CD4-positive, alpha-beta memory T cell (primary cell): ENCODE measurements around the gene UQCRH. TPM values are rescaled to one million over a fixed set of nuclear protein-coding genes. Genes with fewer than 3 reads are reported as not detected.
A peak's percentile ranks its signal among the peaks of the same experiment; 100 is the strongest.
"Not testable (repeated sequence)": the region's sequence is repeated elsewhere in the genome, so short reads cannot be mapped to it uniquely, and the experiment has no call there.

ENCODE experiments used
- CTCF ChIA-PET: fragments of 350-600 bp; sonication (Branson Sonifier 250); formaldehyde crosslinking; loops from one replicate; lab custom pipeline; 2021; ENCODE audit warnings: inconsistent platforms; ENCODE audit not compliant: partially characterized antibody; lab: Charles Lee
- POLR2A ChIA-PET: fragments of 350-600 bp; sonication (Branson Sonifier 250); formaldehyde crosslinking; loops from one replicate; lab custom pipeline; 2021; ENCODE audit not compliant: partially characterized antibody; lab: Charles Lee
- DNase-seq, 5 donors: peaks; one replicate each; pipeline versions ENCODE4 v3.0.0 to v3.0.0-alpha.2; 2020 to 2022; ENCODE audit warnings: mixed read lengths in 1 of 5
- H3K27ac ChIP-seq: one replicate; pipeline ENCODE4 v1.7.0; 2013; ENCODE audit warnings: low read depth, low read length
- H3K27me3 ChIP-seq: 2 replicates; pipeline ENCODE4 v1.7.0; 2013; ENCODE audit warnings: mild to moderate bottlenecking, low read length, moderate library complexity; ENCODE audit not compliant: insufficient read depth
- H3K36me3 ChIP-seq: 2 replicates; pipeline ENCODE4 v1.7.0; 2013; ENCODE audit warnings: mild to moderate bottlenecking, low read length, moderate library complexity; ENCODE audit not compliant: insufficient read depth
- H3K4me1 ChIP-seq: 2 replicates; pipeline ENCODE4 v1.7.0; 2013; ENCODE audit warnings: mild to moderate bottlenecking, low read length, moderate library complexity; ENCODE audit not compliant: insufficient read depth
- H3K4me3 ChIP-seq, 2 donors: one replicate each; pipeline ENCODE4 v1.7.0; 2013; ENCODE audit warnings: low read length in 2 of 2, mild to moderate bottlenecking in 1 of 2
- H3K9me3 ChIP-seq, 2 donors: one replicate each; pipeline ENCODE4 v1.7.0; 2013; ENCODE audit warnings: low read length in 2 of 2, control low read depth in 1 of 2; ENCODE audit not compliant: control insufficient read depth in 1 of 2
- H3K27ac Mint-ChIP-seq, 7 donors: one replicate each; pipeline ENCODE4 v1.8.0; 2020 to 2021; ENCODE audit warnings: mixed read lengths in 7 of 7, mild to moderate bottlenecking in 6 of 7, inconsistent platforms in 3 of 7, moderate library complexity in 3 of 7
- H3K27me3 Mint-ChIP-seq, 2 donors: one replicate each; pipeline ENCODE4 v1.8.0; 2020 to 2021; ENCODE audit warnings: mixed read lengths in 2 of 2
- H3K36me3 Mint-ChIP-seq, 2 donors: one replicate each; pipeline ENCODE4 v1.8.0; 2020 to 2021; ENCODE audit warnings: mixed read lengths in 2 of 2, inconsistent platforms in 1 of 2, mild to moderate bottlenecking in 1 of 2
- H3K4me1 Mint-ChIP-seq, 4 donors: one replicate each; pipeline ENCODE4 v1.8.0; 2020 to 2021; ENCODE audit warnings: mixed read lengths in 4 of 4, mild to moderate bottlenecking in 1 of 4
- H3K4me3 Mint-ChIP-seq, 8 donors: one replicate each; pipeline ENCODE4 v1.8.0; 2020 to 2021; ENCODE audit warnings: mixed read lengths in 8 of 8, mild to moderate bottlenecking in 7 of 8, moderate library complexity in 6 of 8, inconsistent platforms in 3 of 8
- H3K9me3 Mint-ChIP-seq, 8 donors: one replicate each; pipeline ENCODE4 v1.8.0; 2020 to 2021; ENCODE audit warnings: mixed read lengths in 8 of 8, mild to moderate bottlenecking in 5 of 8, inconsistent platforms in 3 of 8, moderate library complexity in 1 of 8
- intact Hi-C: fragments of 100-400 bp; cut with micrococcal nuclease; formaldehyde crosslinking; loops from one replicate; pipeline ENCODE4 v1.15.1; 2023
- polyA plus RNA-seq, 2 donors: library from polyadenylated mRNA; unstranded; fragments of 300-500 nt; fragmentation: Illumina TruSeq; gene quantifications; one replicate each; pipeline ENCODE4 v1.2.3, GENCODE V29; 2021
- total RNA-seq, 2 experiments: library from RNA; stranded (reverse); gene quantifications; one replicate each; pipeline ENCODE4 v1.2.3, GENCODE V29; 2021

Gene UQCRH
- total and polyA plus RNA-seq, 4 experiments from 2014 or later: 123 to 272 (median 189) TPM

DNA sequence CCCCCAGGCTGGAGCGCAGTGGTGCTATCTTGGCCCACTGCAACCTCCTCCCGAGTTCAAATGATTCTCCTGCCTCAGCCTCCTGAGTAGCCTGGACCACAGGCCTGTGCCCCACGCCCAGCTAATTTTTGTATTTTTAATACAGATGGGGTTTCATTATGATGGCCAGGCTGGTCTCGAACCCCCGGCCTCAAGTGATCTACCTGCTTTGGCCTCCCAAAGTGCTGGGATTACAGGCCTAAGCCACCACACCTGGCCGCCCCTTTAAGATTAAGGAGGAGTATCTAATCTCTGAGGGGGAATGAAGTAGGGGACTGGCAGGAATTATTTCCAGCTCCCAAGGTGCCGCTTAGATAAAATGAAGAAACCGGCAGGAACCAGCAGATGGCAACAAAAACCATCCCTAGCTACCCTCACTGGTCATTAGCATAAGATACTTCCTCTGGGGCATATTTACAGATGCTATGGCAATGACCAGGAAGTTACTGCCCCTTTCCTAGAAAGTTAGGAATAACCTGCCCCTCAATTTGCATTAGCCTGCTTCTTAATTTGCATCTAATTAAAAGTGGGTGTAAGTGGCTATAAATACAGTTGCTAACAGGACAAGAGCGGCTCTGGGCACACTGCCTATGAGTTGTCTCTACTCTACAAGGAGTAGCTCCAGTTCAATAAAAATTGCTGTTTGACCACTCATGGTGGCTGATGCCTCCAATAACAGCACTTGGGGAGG is 30.0 kb downstream of the UQCRH start:
- Histone ChIP-seq H3K4me3 (no peak overlapping the region), H3K27ac (no peak overlapping the region), H3K9me3 (no peaks in the 10 kb centered on the region), H3K27me3 (no peaks in the 10 kb centered on the region), H3K4me1 (no peaks in the 10 kb centered on the region), H3K36me3 (no peaks in the 10 kb centered on the region)
- H3K9me3 Mint-ChIP-seq: no peaks in the 10 kb centered on the region
- CTCF ChIA-PET: interaction anchor here (1.1 to 1.9 kb wide), 4 partner anchors 11 to 30 kb away, joined by 3 to 6 read pairs (median 4); partner anchors contain the start of genes LRRC41 and UQCRH
- no peaks in the 10 kb centered on the region for H3K36me3 Mint-ChIP-seq
- H3K27ac Mint-ChIP-seq: no peak overlapping the region
- no peak for DNase-seq
- no peak overlapping the region for H3K4me3 Mint-ChIP-seq
- intact Hi-C loops: no loop called here
- no peaks in the 10 kb centered on the region for H3K4me1 Mint-ChIP-seq
- POLR2A ChIA-PET: no interaction called here
- no peaks in the 10 kb centered on the region for H3K27me3 Mint-ChIP-seq

- no peaks in the 10 kb centered on the region for H3K36me3 Mint-ChIP-seq
- Histone ChIP-seq H3K27me3 (no peaks in the 10 kb centered on the region), H3K36me3 (no peaks in the 10 kb centered on the region), H3K4me3 (no peak overlapping the region), H3K27ac (no peak overlapping the region), H3K4me1 (no peaks in the 10 kb centered on the region), H3K9me3 (no peaks in the 10 kb centered on the region)
- no peak overlapping the region for H3K27ac Mint-ChIP-seq
- ChIA-PET POLR2A (no interaction called here), CTCF (interaction anchor here (1.1 to 1.9 kb wide), 4 partner anchors 10 to 31 kb away, joined by 3 to 6 read pairs (median 4); partner anchors contain the start of genes LRRC41 and UQCRH)
- H3K27me3 Mint-ChIP-seq: no peaks in the 10 kb centered on the region
- intact Hi-C loops: no loop called here
- H3K4me1 Mint-ChIP-seq: peaks cover 0 to 4% (median 0%) of the 10 kb centered on the region in 4 donors
- no peak overlapping the region for H3K4me3 Mint-ChIP-seq
- DNase-seq: no peak
- H3K9me3 Mint-ChIP-seq: no peaks in the 10 kb centered on the region
Observed at GRCh38 chr1:46334030-46334384, 30.5 kb downstream of the UQCRH start.

DNA sequence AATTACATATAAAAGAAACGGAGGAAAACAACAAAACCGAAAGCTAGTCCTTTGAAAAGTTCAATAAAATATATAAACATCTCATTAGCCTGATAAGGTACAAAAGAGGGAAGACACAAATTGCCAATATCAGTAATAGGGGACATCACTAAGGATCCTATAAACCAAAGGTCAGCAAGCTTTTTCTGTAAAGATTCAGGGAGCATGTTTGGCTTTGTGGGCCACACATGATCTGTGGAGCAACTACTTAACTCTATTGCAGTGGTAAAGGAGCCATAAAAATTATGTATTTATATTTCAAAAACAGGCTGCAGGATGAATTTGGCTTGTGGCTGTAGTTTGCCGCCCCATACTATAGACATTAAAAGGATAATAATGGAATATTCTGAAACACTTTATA is 31.6 kb downstream of the UQCRH start:
- no peaks in the 10 kb centered on the region for H3K36me3 ChIP-seq
- no peak overlapping the region for H3K27ac Mint-ChIP-seq
- H3K4me1 ChIP-seq: peaks cover 6% of the 10 kb centered on the region
- ChIA-PET POLR2A (no interaction called here), CTCF (interaction anchor here (0.6 kb wide), 1 partner anchor 77 kb away, joined by 3 read pairs; no protein-coding TSS in a partner anchor)
- H3K27me3 Mint-ChIP-seq: no peaks in the 10 kb centered on the region
- H3K36me3 Mint-ChIP-seq: no peaks in the 10 kb centered on the region
- H3K4me1 Mint-ChIP-seq: peaks cover 0 to 10% (median 5%) of the 10 kb centered on the region in 4 donors
- H3K4me3 ChIP-seq: no peak overlapping the region
- H3K4me3 Mint-ChIP-seq: no peak overlapping the region
- no peaks in the 10 kb centered on the region for H3K9me3 Mint-ChIP-seq
- DNase-seq: no peak
- no peaks in the 10 kb centered on the region for H3K9me3 ChIP-seq
- no peaks in the 10 kb centered on the region for H3K27me3 ChIP-seq
- H3K27ac ChIP-seq: no peak overlapping the region
- intact Hi-C loops: no loop called here

DNA sequence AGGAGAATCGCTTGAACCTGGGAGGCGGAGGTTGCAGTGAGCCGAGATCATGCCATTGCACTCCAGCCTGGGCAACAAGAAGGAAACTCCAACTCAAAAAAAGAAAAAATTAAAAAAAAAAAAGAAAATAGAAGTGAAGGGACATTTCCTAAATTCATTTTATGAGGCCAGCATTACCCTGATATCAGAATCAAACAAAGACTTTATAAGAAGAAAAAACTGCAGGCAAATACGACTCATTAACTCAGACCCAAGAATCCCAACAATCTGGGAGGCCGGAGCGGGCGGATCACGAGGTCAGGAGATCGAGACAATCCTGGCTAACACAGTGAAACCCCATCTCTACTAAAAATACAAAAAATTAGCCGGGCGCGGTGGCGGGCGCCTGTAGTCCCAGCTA is 33.9 kb downstream of the UQCRH start:
- POLR2A ChIA-PET, H3K4me3 Mint-ChIP-seq: not testable (repeated sequence)
- CTCF ChIA-PET: interaction anchor here (0.6 kb wide), 1 partner anchor 11 kb away, joined by 3 read pairs; no protein-coding TSS in a partner anchor

GRCh38 chr1:46340404-46341221 is 37.1 kb downstream of the UQCRH start, which contains the start of gene NSUN4:
NSUN4 (plus strand) TSS chr1:46340807; CDS start chr1:46340827, 20 bp downstream.
- no peaks in the 10 kb centered on the region for H3K27me3 ChIP-seq
- intact Hi-C loops: loop anchor here (1.0 to 2.0 kb wide), 3 partner anchors 8 to 93 kb away; partner anchors contain the start of genes LRRC41, RAD54L and UQCRH
- H3K27ac Mint-ChIP-seq: peak within 1 kb of the TSS; percentile 95 to 100 (median 100)
- no peaks in the 10 kb centered on the region for H3K9me3 Mint-ChIP-seq
- H3K27ac ChIP-seq: peak within 1 kb of the TSS; percentile 97
- peaks cover 22% of the 10 kb centered on the region for H3K4me1 ChIP-seq
- POLR2A ChIA-PET: interaction anchor here (1.0 to 3.6 kb wide), 9 partner anchors 9 to 756 kb away, joined by 3 to 44 read pairs (median 3); partner anchors contain the start of genes EFCAB14, LRRC41, POMGNT1 and RAD54L
- H3K36me3 Mint-ChIP-seq: peaks cover 26 to 32% of the 10 kb centered on the region in 2 donors
- CTCF ChIA-PET: interaction anchor here (0.7 to 3.4 kb wide), 9 partner anchors 8 to 301 kb away, joined by 3 to 27 read pairs (median 6); partner anchors contain the start of genes LRRC41, RAD54L and UQCRH
- DNase-seq: peak; percentile 87 to 93 (median 88)
- peak within 1 kb of the TSS; percentile 89 to 100 for H3K4me3 ChIP-seq
- H3K4me1 Mint-ChIP-seq: peaks cover 25 to 50% (median 36%) of the 10 kb centered on the region in 4 donors
- no peaks in the 10 kb centered on the region for H3K9me3 ChIP-seq
- peaks cover 7% of the 10 kb centered on the region for H3K36me3 ChIP-seq
- peak within 1 kb of the TSS; percentile 99 to 100 (median 100) for H3K4me3 Mint-ChIP-seq
- H3K27me3 Mint-ChIP-seq: no peaks in the 10 kb centered on the region

More for the DNA sequence above, 33.9 kb downstream of the UQCRH start:
- H3K27me3 Mint-ChIP-seq, H3K36me3 ChIP-seq, H3K36me3 Mint-ChIP-seq, H3K9me3 ChIP-seq, H3K27ac Mint-ChIP-seq, intact Hi-C loops, H3K9me3 Mint-ChIP-seq, H3K27me3 ChIP-seq, H3K4me3 ChIP-seq, H3K27ac ChIP-seq, DNase-seq: not testable (repeated sequence)
- H3K4me1 ChIP-seq: peaks cover 20% of the 10 kb centered on the region
- H3K4me1 Mint-ChIP-seq: peaks cover 15 to 33% (median 22%) of the 10 kb centered on the region in 4 donors

- Mint-ChIP-seq H3K9me3 (no peaks in the 10 kb centered on the region), H3K27ac (peak overlapping the region; percentile 95 to 100 (median 100)), H3K4me3 (peak overlapping the region; percentile 99 to 100 (median 100)), H3K27me3 (no peaks in the 10 kb centered on the region), H3K36me3 (peaks cover 26 to 36% of the 10 kb centered on the region in 2 donors), H3K4me1 (peaks cover 25 to 50% (median 36%) of the 10 kb centered on the region in 4 donors)
- CTCF ChIA-PET: interaction anchor here (1.4 to 3.4 kb wide), 5 partner anchors 8 to 302 kb away, joined by 3 to 27 read pairs (median 7); partner anchors contain the start of genes LRRC41 and UQCRH
- Histone ChIP-seq H3K4me1 (peaks cover 22% of the 10 kb centered on the region), H3K27ac (peak overlapping the region; percentile 97), H3K36me3 (peaks cover 7% of the 10 kb centered on the region), H3K27me3 (no peaks in the 10 kb centered on the region), H3K4me3 (peak overlapping the region; percentile 89 to 100), H3K9me3 (no peaks in the 10 kb centered on the region)
- POLR2A ChIA-PET: interaction anchor here (1.0 to 3.6 kb wide), 7 partner anchors 8 to 377 kb away, joined by 3 to 44 read pairs (median 4); partner anchors contain the start of genes EFCAB14, LRRC41, POMGNT1 and RAD54L
- DNase-seq: peak in 1 of 5 donors; percentile 39
- intact Hi-C loops: loop anchor here (2.0 kb wide), 1 partner anchor 39 kb away; the partner anchor contains the start of genes LRRC41 and UQCRH
Observed at GRCh38 chr1:46341222-46342083, 38.0 kb downstream of the UQCRH start.
